Right lobe of liver (tissue), 6 donors: ENCODE data around the gene UQCRC1. TPM values are rescaled to one million over a fixed set of nuclear protein-coding genes. Genes with fewer than 3 reads are reported as not detected.

Experiments
- ATAC-seq, 4 donors: fragments of 200-7000 bp; cut with Tn5 transposase; one replicate each; pipeline ENCODE4 v1.9.1; 2020; ENCODE audit warnings: mild to moderate bottlenecking in 4 of 4, moderate library complexity in 4 of 4
- DNase-seq, 3 donors: peaks; one replicate each; pipeline ENCODE4 v3.0.0-alpha.2; 2020
- H3K27ac ChIP-seq, 3 donors: fragments of 200-600 bp; one replicate each; pipeline ENCODE4 v1.8.0; 2022
- H3K27me3 ChIP-seq, 2 donors: fragments of 200-600 bp; one replicate each; pipeline ENCODE4 v1.8.0; 2022
- H3K36me3 ChIP-seq, 4 donors: fragments of 200-600 bp; sonication (generic) in 1 of 4; one replicate each; pipeline versions ENCODE4 v1.5.1 to v1.8.0; 2017 to 2022; ENCODE audit warnings: control low read depth in 1 of 4
- H3K4me1 ChIP-seq, 4 donors: fragments of 200-600 bp; sonication (generic) in 1 of 4; one replicate each; pipeline versions ENCODE4 v1.5.1 to v1.8.0; 2017 to 2022; ENCODE audit warnings: control low read depth in 1 of 4
- H3K4me3 ChIP-seq, 3 donors: fragments of 200-600 bp; one replicate each; pipeline ENCODE4 v1.8.0; 2022
- H3K9me3 ChIP-seq, 4 donors: fragments of 200-600 bp; sonication (generic) in 1 of 4; one replicate each; pipeline versions ENCODE4 v1.5.1 to v1.8.0; 2017 to 2022; ENCODE audit warnings: control low read depth in 1 of 4
- CTCF ChIP-seq, 4 donors: fragments of 200-600 bp in 3 of 4; fragments of 450-650 bp in 1 of 4; IDR thresholded peaks; one replicate each; pipeline versions ENCODE4 v1.5.1 to v1.8.0; 2016 to 2022; ENCODE audit warnings: antibody characterized with exemption in 4 of 4, mild to moderate bottlenecking in 2 of 4
- POLR2A ChIP-seq: fragments of 450-650 bp; IDR thresholded peaks from one replicate; pipeline ENCODE4 v1.6.1; 2017; ENCODE audit warnings: antibody characterized with exemption, mild to moderate bottlenecking
- WGBS: methylation state at CpG from one replicate; pipeline ENCODE4 v1.1.6; 2018; ENCODE audit warnings: low coverage, low lambda C conversion rate; ENCODE audit not compliant: insufficient coverage; ENCODE audit errors: missing lambda C conversion rate; 5-methylcytosine and 5-hydroxymethylcytosine counted together
- intact Hi-C, 2 donors: fragments of 100-400 bp; cut with DNase I; formaldehyde crosslinking; loops; one replicate each; pipeline versions ENCODE4 v1.11.2 to v1.14.1; 2022
- total RNA-seq, 6 experiments: library from RNA; depleted of rRNA in 2 of 6; stranded (reverse); fragments of >200 nt in 2 of 6; fragmentation: NEBNext Ultra II Directional in 3 of 6; extraction: Animal tissue kit (Norgen Biotek cat#: 25700) in 3 of 6; gene quantifications; one replicate each; pipeline versions ENCODE4 v1.1.0 to v1.2.4, GENCODE V29; 2016 to 2023
- donor health status: DM: no; HTN: yes; CAD: no.
- donor health status: DM: no; HTN: no; CAD: no.
- donor health status: DM: no; HTN: no; CAD: no.
- donor health status: DM: no; HTN: yes; CAD: no.
- donor health status: DM: no; HTN: yes; CAD: no.

UQCRC1 gene
- total RNA-seq, 6 experiments from 2014 or later, result 176 to 329 (median 213) TPM

DNA sequence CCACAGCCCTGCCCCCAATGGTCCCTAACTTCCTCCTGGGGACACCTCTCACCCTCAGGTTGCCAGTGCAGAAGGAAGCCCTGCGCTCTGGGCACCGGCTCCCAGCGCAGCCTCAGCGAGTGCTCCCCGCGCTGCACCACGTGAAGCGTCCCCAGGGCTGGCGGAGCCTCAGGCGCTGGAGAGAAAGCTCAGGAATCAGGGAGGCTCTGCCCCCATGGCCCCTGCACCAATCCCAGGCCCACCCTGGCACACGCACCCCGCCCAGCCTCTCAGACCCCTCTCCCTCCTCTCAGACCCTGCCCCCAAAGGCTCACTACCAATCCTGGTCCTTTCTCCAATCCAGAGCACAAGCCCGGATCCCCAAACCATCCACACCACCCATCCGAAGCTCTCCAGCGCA is 21.2 kb downstream of the UQCRC1 start:
- no peak for DNase-seq
- no peak for ATAC-seq
- Histone ChIP-seq H3K36me3 (no peaks in the 10 kb centered on the region), H3K9me3 (no peaks in the 10 kb centered on the region), H3K27ac (no peak overlapping the region), H3K27me3 (no peaks in the 10 kb centered on the region), H3K4me3 (no peak overlapping the region), H3K4me1 (no peaks in the 10 kb centered on the region)
- WGBS, result 83% methylated on average over 12 of the region's 15 CpGs
- TF ChIP-seq POLR2A (no peak), CTCF (IDR thresholded peaks at IDR 0.05) (no peak)
- intact Hi-C loops, result loop anchor here in 1 of 2 donors (10.0 kb wide), 1 partner anchor 977 kb away; no protein-coding TSS in a partner anchor

DNA sequence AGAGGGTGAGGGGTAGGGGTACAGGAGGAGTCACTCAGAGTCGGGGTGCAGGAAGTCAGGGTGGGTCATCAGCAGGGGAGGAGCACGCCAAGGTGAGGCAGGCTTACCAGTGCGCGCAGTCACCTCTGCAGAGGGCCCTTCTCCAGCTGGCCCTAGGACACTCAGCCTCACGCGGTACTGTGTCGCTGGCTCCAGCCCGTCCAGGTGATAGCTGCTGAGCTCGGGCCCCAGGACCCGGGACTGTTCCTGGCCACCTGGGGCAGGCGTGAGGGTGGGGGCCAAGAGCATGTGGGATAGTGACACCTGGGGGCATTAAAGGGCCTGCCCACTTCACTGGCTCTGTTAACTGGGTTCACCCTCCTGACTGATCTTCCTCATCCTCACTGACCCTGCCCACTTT is 21.8 kb downstream of the UQCRC1 start:
- ATAC-seq (no peak), DNase-seq (no peak)
- H3K36me3 ChIP-seq, result no peaks in the 10 kb centered on the region
- TF ChIP-seq POLR2A, result no peak
- no peak for TF ChIP-seq CTCF (IDR thresholded peaks at IDR 0.05)
- no peak overlapping the region for H3K27ac ChIP-seq
- intact Hi-C loops, result loop anchor here in 1 of 2 donors (10.0 kb wide), 1 partner anchor 977 kb away; no protein-coding TSS in a partner anchor
- no peaks in the 10 kb centered on the region for H3K4me1 ChIP-seq
- WGBS, result 50% methylated on average over 1 of the region's 11 CpGs
- no peaks in the 10 kb centered on the region for H3K27me3 ChIP-seq
- H3K4me3 ChIP-seq, result no peak overlapping the region
- H3K9me3 ChIP-seq, result no peaks in the 10 kb centered on the region

GRCh38 chr3:48585411-48585810 is 24.0 kb downstream of the UQCRC1 start:
- H3K4me1 ChIP-seq, result peaks cover 0 to 4% (median 0%) of the 10 kb centered on the region in 4 donors
- TF ChIP-seq CTCF (IDR thresholded peaks at IDR 0.05) (no peak), POLR2A (no peak)
- no peaks in the 10 kb centered on the region for H3K27me3 ChIP-seq
- H3K4me3 ChIP-seq, result no peak overlapping the region
- no peak overlapping the region for H3K27ac ChIP-seq
- WGBS, result no CpG with 5 or more reads among the region's 8 CpGs
- ATAC-seq, result no peak
- no peaks in the 10 kb centered on the region for H3K9me3 ChIP-seq
- H3K36me3 ChIP-seq, result no peaks in the 10 kb centered on the region
- DNase-seq, result no peak
- intact Hi-C loops, result loop anchor here in 1 of 2 donors (10.0 kb wide), 1 partner anchor 979 kb away; no protein-coding TSS in a partner anchor

DNA sequence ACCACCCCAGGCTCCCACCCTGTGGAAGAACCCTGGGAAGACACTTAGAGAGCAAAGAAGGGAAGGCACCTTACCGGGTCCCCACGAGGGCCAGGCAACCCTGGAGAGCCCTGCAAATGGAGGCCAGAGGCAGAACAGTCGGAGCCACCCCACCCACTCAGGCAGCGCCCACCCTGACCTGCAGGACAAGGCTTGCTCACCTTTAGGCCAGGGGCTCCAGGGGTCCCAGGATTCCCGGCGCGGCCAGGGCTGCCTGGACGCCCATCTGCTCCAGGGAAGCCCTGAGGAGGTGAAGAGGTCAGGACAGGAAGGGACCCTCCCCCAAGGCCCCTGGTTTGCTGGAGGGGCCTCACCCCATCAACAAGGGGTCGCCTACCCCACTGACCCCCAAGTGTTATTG is 24.6 kb downstream of the UQCRC1 start:
- H3K9me3 ChIP-seq, result no peaks in the 10 kb centered on the region
- no CpG with 5 or more reads among the region's 9 CpGs for WGBS
- peaks cover 0 to 4% (median 0%) of the 10 kb centered on the region in 4 donors for H3K4me1 ChIP-seq
- ATAC-seq, result no peak
- TF ChIP-seq POLR2A (no peak), CTCF (IDR thresholded peaks at IDR 0.05) (no peak)
- no peaks in the 10 kb centered on the region for H3K27me3 ChIP-seq
- no peak overlapping the region for H3K4me3 ChIP-seq
- DNase-seq, result no peak
- no peak overlapping the region for H3K27ac ChIP-seq
- intact Hi-C loops, result loop anchor here in 1 of 2 donors (10.0 kb wide), 1 partner anchor 980 kb away; no protein-coding TSS in a partner anchor
- no peaks in the 10 kb centered on the region for H3K36me3 ChIP-seq
